Measurements from ENCODE around the gene CACNA1A. TPM values are rescaled to one million over a fixed set of nuclear protein-coding genes. Genes with fewer than 3 reads are reported as not detected.

The CACNA1A gene
- total RNA-seq, 2 donors from 2014 or later = 0.77 TPM; not detected in 1

DNA sequence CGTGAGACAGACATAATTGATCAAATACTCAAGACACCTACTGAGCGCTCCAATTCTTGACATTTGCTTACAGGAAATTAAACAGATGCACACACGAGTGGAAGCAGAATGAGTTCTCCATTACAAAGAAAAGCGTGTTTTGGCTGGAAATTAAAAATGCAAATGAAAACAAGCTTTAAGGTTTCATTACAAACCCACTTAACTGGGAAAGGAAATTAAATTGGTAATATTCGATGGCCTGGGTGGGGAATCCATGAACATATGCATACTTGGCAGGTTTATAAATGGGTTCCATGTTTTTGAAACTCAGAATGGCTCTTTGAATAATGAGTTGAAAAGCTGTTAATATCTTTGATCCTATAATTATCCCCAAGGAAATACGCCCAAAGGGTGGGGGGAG lies 178.0 kb downstream of the CACNA1A start:
- H3K36me3 Mint-ChIP-seq (ENCODE audit: low read depth) = peaks cover 5% of the 10 kb centered on the region
- no peak overlapping the region for H3K27ac Mint-ChIP-seq
- H3K4me1 Mint-ChIP-seq = peaks cover 3% of the 10 kb centered on the region
- DNase-seq (no peak), ATAC-seq (no peak)
- peaks cover 29% of the 10 kb centered on the region for H3K27me3 Mint-ChIP-seq
- no peak overlapping the region for H3K4me3 Mint-ChIP-seq
- H3K9me3 ChIP-seq (ENCODE audit: control insufficient read depth, low read length, poor library complexity, severe bottlenecking) = no peaks in the 10 kb centered on the region

DNA sequence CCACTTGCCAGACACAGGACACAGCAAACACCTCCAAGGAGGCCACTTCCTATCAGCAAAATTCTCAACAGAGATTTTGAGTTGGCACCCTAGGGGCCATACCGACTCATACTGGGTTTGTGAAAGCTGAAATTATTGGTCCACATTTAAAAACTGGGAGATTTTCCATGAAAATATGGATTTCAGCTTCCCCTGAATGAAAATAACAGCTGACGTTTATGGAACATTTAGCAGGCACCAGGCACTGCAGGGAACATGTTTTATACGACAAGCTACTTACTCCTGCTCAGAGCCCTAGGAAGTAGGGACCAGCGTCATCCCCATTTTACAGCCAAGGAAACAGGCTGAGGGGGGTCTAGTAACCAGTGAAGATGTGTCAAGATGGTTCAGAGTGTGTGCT lies 186.8 kb downstream of the CACNA1A start:
- DNase-seq (no peak), ATAC-seq (no peak)
- Mint-ChIP-seq H3K27me3 (peaks cover 39% of the 10 kb centered on the region), H3K36me3 (ENCODE audit: low read depth) (peaks cover 12% of the 10 kb centered on the region), H3K27ac (no peak overlapping the region), H3K4me3 (no peak overlapping the region), H3K4me1 (no peaks in the 10 kb centered on the region)
- H3K9me3 ChIP-seq (ENCODE audit: control insufficient read depth, low read length, poor library complexity, severe bottlenecking) = no peaks in the 10 kb centered on the region

GRCh38 chr19:13318190-13318589 lies 188.1 kb downstream of the CACNA1A start:
- H3K4me1 Mint-ChIP-seq = no peaks in the 10 kb centered on the region
- H3K4me3 Mint-ChIP-seq = no peak overlapping the region
- H3K9me3 ChIP-seq (ENCODE audit: control insufficient read depth, low read length, poor library complexity, severe bottlenecking) = no peaks in the 10 kb centered on the region
- H3K27ac Mint-ChIP-seq = no peak overlapping the region
- peaks cover 34% of the 10 kb centered on the region for H3K27me3 Mint-ChIP-seq
- ATAC-seq = no peak
- peaks cover 12% of the 10 kb centered on the region for H3K36me3 Mint-ChIP-seq (ENCODE audit: low read depth)
- no peak for DNase-seq

DNA sequence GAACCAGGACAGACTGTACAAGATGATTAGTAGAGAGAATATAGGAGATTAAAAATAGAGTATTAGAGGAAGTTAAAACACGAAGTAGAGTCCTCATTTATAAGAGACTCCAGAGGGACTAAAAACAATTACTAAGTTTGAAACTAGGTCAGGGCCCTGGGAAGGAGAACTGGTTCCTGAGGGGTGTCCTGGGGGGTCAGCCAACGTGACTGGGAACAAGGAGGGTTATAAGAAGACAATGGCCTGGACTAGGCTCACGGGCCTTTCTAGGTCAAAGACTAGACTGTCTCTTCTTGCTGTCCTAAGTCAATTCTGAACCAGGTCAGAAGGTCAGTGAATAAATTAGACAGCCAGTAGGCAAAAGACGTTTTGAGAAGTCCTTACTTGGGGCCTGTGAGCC lies 190.8 kb downstream of the CACNA1A start:
- H3K36me3 Mint-ChIP-seq (ENCODE audit: low read depth) = peaks cover 12% of the 10 kb centered on the region
- H3K27ac Mint-ChIP-seq = no peak overlapping the region
- no peak for ATAC-seq

GRCh38 chr19:13314761-13315160 lies 191.5 kb downstream of the CACNA1A start:
- no peaks in the 10 kb centered on the region for H3K4me1 Mint-ChIP-seq
- peaks cover 29% of the 10 kb centered on the region for H3K27me3 Mint-ChIP-seq
- DNase-seq (no peak), ATAC-seq (no peak)
- H3K4me3 Mint-ChIP-seq = no peak overlapping the region
- no peak overlapping the region for H3K27ac Mint-ChIP-seq
- peaks cover 12% of the 10 kb centered on the region for H3K36me3 Mint-ChIP-seq (ENCODE audit: low read depth)
- no peaks in the 10 kb centered on the region for H3K9me3 ChIP-seq (ENCODE audit: control insufficient read depth, low read length, poor library complexity, severe bottlenecking)

More for the DNA sequence above, 190.8 kb downstream of the CACNA1A start:
- peaks cover 36% of the 10 kb centered on the region for H3K27me3 Mint-ChIP-seq
- no peak overlapping the region for H3K4me3 Mint-ChIP-seq
- no peaks in the 10 kb centered on the region for H3K4me1 Mint-ChIP-seq
- no peak for DNase-seq
- H3K9me3 ChIP-seq (ENCODE audit: control insufficient read depth, low read length, poor library complexity, severe bottlenecking) = no peaks in the 10 kb centered on the region

GRCh38 chr19:13313875-13314274 lies 192.4 kb downstream of the CACNA1A start:
- no peak overlapping the region for H3K4me3 Mint-ChIP-seq
- H3K27ac Mint-ChIP-seq = no peak overlapping the region
- H3K27me3 Mint-ChIP-seq = peaks cover 20% of the 10 kb centered on the region
- ATAC-seq (no peak), DNase-seq (no peak)
- no peaks in the 10 kb centered on the region for H3K4me1 Mint-ChIP-seq
- no peaks in the 10 kb centered on the region for H3K9me3 ChIP-seq (ENCODE audit: control insufficient read depth, low read length, poor library complexity, severe bottlenecking)
- H3K36me3 Mint-ChIP-seq (ENCODE audit: low read depth) = peaks cover 8% of the 10 kb centered on the region

DNA sequence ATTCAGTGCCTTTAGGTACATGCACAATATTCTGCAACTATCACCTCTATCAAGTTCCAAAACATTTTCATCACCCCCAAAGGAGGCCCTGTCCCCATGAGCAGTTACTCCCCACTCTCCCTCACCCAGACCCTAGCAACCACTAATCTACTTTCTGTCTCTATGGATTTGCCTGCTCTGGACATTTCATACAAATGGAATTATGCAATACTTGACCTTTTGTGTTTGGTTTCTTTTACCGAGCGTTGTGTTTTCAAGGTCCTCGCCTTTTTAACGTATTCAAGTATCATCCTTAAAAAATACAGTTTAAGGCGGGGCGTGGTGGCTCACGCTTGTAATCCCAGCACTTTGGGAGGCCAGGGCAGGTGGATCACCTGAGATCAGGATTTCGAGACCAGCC lies 196.4 kb downstream of the CACNA1A start:
- no peak overlapping the region for H3K4me3 Mint-ChIP-seq
- no peaks in the 10 kb centered on the region for H3K9me3 ChIP-seq (ENCODE audit: control insufficient read depth, low read length, poor library complexity, severe bottlenecking)
- no peak overlapping the region for H3K27ac Mint-ChIP-seq
- ATAC-seq (no peak), DNase-seq (no peak)
- H3K4me1 Mint-ChIP-seq = peaks cover 2% of the 10 kb centered on the region
- H3K27me3 Mint-ChIP-seq = peaks cover 29% of the 10 kb centered on the region
- H3K36me3 Mint-ChIP-seq (ENCODE audit: low read depth) = no peaks in the 10 kb centered on the region

- H3K27me3 Mint-ChIP-seq = peaks cover 75% of the 10 kb centered on the region
- peaks cover 14% of the 10 kb centered on the region for H3K4me1 Mint-ChIP-seq
- ATAC-seq (no peak), DNase-seq (no peak)
- no peak overlapping the region for H3K27ac Mint-ChIP-seq
- H3K9me3 ChIP-seq (ENCODE audit: control insufficient read depth, low read length, poor library complexity, severe bottlenecking) = no peaks in the 10 kb centered on the region
- peaks cover 8% of the 10 kb centered on the region for H3K36me3 Mint-ChIP-seq (ENCODE audit: low read depth)
- no peak overlapping the region for H3K4me3 Mint-ChIP-seq
These were observed 202.7 kb downstream of the CACNA1A start for GRCh38 chr19:13303381-13304129.

GRCh38 chr19:13302526-13303270 lies 203.6 kb downstream of the CACNA1A start:
- Mint-ChIP-seq H3K27me3 (peaks cover 72% of the 10 kb centered on the region), H3K4me3 (no peak overlapping the region), H3K4me1 (peaks cover 14% of the 10 kb centered on the region), H3K36me3 (ENCODE audit: low read depth) (peaks cover 8% of the 10 kb centered on the region), H3K27ac (no peak overlapping the region)
- ATAC-seq = no peak
- no peaks in the 10 kb centered on the region for H3K9me3 ChIP-seq (ENCODE audit: control insufficient read depth, low read length, poor library complexity, severe bottlenecking)
- no peak for DNase-seq

- Mint-ChIP-seq H3K4me3 (no peak overlapping the region), H3K4me1 (peaks cover 14% of the 10 kb centered on the region), H3K27ac (peak overlapping the region; percentile 72), H3K27me3 (peaks cover 65% of the 10 kb centered on the region), H3K36me3 (ENCODE audit: low read depth) (peaks cover 8% of the 10 kb centered on the region)
- no peak for DNase-seq
- no peak for ATAC-seq
- H3K9me3 ChIP-seq (ENCODE audit: control insufficient read depth, low read length, poor library complexity, severe bottlenecking) = no peaks in the 10 kb centered on the region
These were observed 204.5 kb downstream of the CACNA1A start for GRCh38 chr19:13301627-13302334.

GRCh38 chr19:13300421-13301030 lies 205.8 kb downstream of the CACNA1A start:
- H3K36me3 Mint-ChIP-seq (ENCODE audit: low read depth) = peaks cover 8% of the 10 kb centered on the region
- DNase-seq (no peak), ATAC-seq (no peak)
- H3K27ac Mint-ChIP-seq = peak overlapping the region; percentile 72
- no peaks in the 10 kb centered on the region for H3K9me3 ChIP-seq (ENCODE audit: control insufficient read depth, low read length, poor library complexity, severe bottlenecking)
- peaks cover 12% of the 10 kb centered on the region for H3K4me1 Mint-ChIP-seq
- peaks cover 58% of the 10 kb centered on the region for H3K27me3 Mint-ChIP-seq
- H3K4me3 Mint-ChIP-seq = no peak overlapping the region

DNA sequence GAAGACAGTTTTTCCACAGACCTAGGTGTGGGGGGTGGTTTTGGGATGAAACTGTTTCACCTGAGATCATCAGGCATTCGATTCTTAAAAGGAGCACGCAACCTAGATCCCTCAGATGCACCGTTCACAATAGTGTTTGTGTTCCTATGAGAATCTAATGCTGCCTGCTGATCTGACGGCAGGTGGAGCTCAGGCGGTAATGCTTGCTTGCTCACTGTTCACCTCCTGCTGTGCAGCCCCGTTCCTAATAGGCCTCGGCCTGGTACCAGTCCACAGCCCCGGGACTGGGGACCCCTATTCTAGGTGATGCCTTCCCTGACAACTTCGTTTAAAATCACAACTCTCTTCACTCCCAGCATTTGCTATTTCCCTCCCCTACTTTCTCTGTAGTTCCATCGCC lies 206.4 kb downstream of the CACNA1A start:
- no peaks in the 10 kb centered on the region for H3K9me3 ChIP-seq (ENCODE audit: control insufficient read depth, low read length, poor library complexity, severe bottlenecking)
- ATAC-seq (no peak), DNase-seq (no peak)
- H3K4me3 Mint-ChIP-seq = no peak overlapping the region
- no peak overlapping the region for H3K27ac Mint-ChIP-seq
- peaks cover 8% of the 10 kb centered on the region for H3K36me3 Mint-ChIP-seq (ENCODE audit: low read depth)
- peaks cover 51% of the 10 kb centered on the region for H3K27me3 Mint-ChIP-seq
- H3K4me1 Mint-ChIP-seq = peaks cover 12% of the 10 kb centered on the region
